Pancreas (tissue), 10 donors: ENCODE measurements around the gene IFNL2. TPM values are rescaled to one million over a fixed set of nuclear protein-coding genes. Genes with fewer than 3 reads are reported as not detected.
"Not testable (repeated sequence)": the region's sequence is repeated elsewhere in the genome, so short reads cannot be mapped to it uniquely, and the experiment has no call there.

Experiments used
- ATAC-seq, 4 donors: fragments of 200-7000 bp; cut with Tn5 transposase; one replicate each; pipeline versions ENCODE4 v1.8.0 to v1.9.1; 2020; ENCODE audit warnings: mild to moderate bottlenecking in 4 of 4, moderate library complexity in 4 of 4
- DNase-seq, 6 donors: peaks; one replicate each; pipeline ENCODE4 v3.0.0-alpha.2; 2020
- FAIRE-seq: peaks from 2 replicates; lab custom pipeline; 2012; peaks lifted over from hg19 to GRCh38; lab: Jason Lieb, UNC
- H3K27ac ChIP-seq, 4 donors: fragments of 200-600 bp; sonication (generic); 1 replicate in 3 of 4; 2 replicates in 1 of 4; pipeline versions ENCODE4 v1.5.0 to v1.8.0; 2020
- H3K27me3 ChIP-seq, 4 donors: fragments of 200-600 bp; one replicate each; pipeline ENCODE4 v1.8.0; 2021
- H3K36me3 ChIP-seq, 3 donors: fragments of 200-600 bp; sonication (generic) in 1 of 3; one replicate each; pipeline versions ENCODE4 v1.5.0 to v1.8.0; 2020 to 2021
- H3K4me1 ChIP-seq, 3 donors: fragments of 200-600 bp; one replicate each; pipeline ENCODE4 v1.8.0; 2021
- H3K4me3 ChIP-seq, 4 donors: fragments of 200-600 bp; sonication (generic) in 2 of 4; one replicate each; pipeline versions ENCODE4 v1.5.0 to v1.8.0; 2020 to 2021
- H3K9me3 ChIP-seq, 4 donors: fragments of 200-600 bp; one replicate each; pipeline ENCODE4 v1.8.0; 2021
- WGBS, 2 donors: extraction: QIAGEN DNeasy Blood & Tissue Kit; methylation state at CpG; one replicate each; pipeline ENCODE4 v1.1.7; 2013; 5-methylcytosine and 5-hydroxymethylcytosine counted together
- intact Hi-C, 3 donors: fragments of 100-400 bp; cut with DNase I; formaldehyde crosslinking; loops; one replicate each; pipeline versions ENCODE4 v1.11.1 to v1.14.2; 2022
- polyA plus RNA-seq, 2 donors: library from polyadenylated mRNA; stranded (reverse); fragments of 200-250 nt; gene quantifications; one replicate each; pipeline ENCODE4 v1.2.3, GENCODE V29; 2013
- total RNA-seq, 6 donors: library from RNA; stranded (reverse); fragmentation: NEBNext Ultra II Directional in 4 of 6; extraction: Animal tissue kit (Norgen Biotek cat#: 25700) in 4 of 6; gene quantifications; one replicate each; pipeline versions ENCODE4 v1.2.1 to v1.2.4, GENCODE V29; 2021 to 2023
- TF ChIP-seq, protein P1 (sequence below), 4 donors: fragments of 200-600 bp; sonication (generic) in 3 of 4; IDR thresholded peaks; one replicate each; pipeline versions ENCODE4 v1.5.0 to v1.8.0; 2021; ENCODE audit warnings: antibody characterized with exemption in 4 of 4
- donor health status: healthy with polysubstance abuse.
- donor health status: DM: no; HTN: no; CAD: no; lungs with moderate emphysema.
- donor health status: DM: no; HTN: no; CAD: no.
- donor health status: control.
- donor health status: control.
- donor health status: Bipolar disorder and iron deficiency.
- donor health status: DM: yes; HTN: yes; CAD: no.
- donor health status: DM: no; HTN: no; CAD: no.
- donor health status: DM: no; HTN: no; CAD: no.
- donor health status: DM: yes; HTN: yes; CAD: no.

IFNL2 gene
- total RNA-seq: not detected
- not detected for polyA plus RNA-seq

DNA sequence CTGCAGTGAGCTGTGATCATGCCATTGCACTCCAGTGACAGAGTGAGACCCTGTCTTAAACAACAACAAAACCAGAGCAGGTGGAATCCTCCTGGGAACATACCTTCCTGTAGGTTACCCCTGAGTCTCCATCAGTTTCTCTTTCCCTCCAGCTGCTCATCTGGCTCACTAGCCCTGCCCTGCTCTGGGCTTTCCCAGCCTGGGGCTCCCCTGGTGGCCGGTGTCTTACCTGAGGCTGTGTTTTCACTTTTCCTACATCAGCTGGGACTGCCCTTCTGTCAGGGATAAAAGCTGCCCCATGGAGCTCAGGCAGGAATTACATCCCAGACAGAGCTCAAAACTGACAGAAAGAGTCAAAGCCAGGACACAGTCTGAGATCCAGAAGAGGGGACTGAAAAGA, at the start of gene IFNL2:
Gene IFNL2, plus strand, starts transcription at position 312 of the 400 bp plus-strand sequence. CDS start 173 bp downstream, outside the sequence.
- H3K4me1 ChIP-seq, H3K27me3 ChIP-seq, H3K9me3 ChIP-seq, H3K27ac ChIP-seq, DNase-seq, H3K4me3 ChIP-seq, FAIRE-seq, intact Hi-C loops, H3K36me3 ChIP-seq: not testable (repeated sequence)
- peak; percentile 76 to 86 (median 80) for ATAC-seq
- WGBS, 2 donors: no CpG with 5 or more reads among the region's 1 CpG

DNA sequence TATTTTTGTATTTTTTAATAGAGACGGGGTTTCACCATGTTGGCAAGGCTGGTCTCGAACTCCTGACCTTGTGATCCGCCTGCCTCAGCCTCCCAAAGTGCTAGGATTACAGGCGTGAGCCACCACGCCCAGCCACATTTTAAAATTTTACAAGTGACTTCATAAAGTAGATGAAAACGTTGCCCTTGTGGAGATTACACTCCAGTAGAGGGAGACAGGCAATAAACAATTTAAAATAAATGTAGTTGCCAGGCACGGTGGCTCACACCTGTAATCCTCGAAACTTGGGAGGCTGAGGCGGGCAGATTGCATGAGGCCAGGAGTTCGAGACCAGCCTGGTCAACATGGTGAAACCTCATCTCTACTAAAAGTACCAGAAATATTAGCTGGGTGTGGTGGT, 49.1 kb upstream of the IFNL2 start:
- not testable (repeated sequence) for H3K9me3 ChIP-seq, H3K27ac ChIP-seq, H3K4me1 ChIP-seq, H3K4me3 ChIP-seq, FAIRE-seq, H3K27me3 ChIP-seq, ATAC-seq, DNase-seq, H3K36me3 ChIP-seq
- intact Hi-C loops: loop anchor here in 1 of 3 donors (10.0 kb wide), 1 partner anchor 106 kb away; the partner anchor contains the start of gene LRFN1
- 74 to 82% methylated on average over 10 of the region's 10 CpGs for WGBS, 2 donors

DNA sequence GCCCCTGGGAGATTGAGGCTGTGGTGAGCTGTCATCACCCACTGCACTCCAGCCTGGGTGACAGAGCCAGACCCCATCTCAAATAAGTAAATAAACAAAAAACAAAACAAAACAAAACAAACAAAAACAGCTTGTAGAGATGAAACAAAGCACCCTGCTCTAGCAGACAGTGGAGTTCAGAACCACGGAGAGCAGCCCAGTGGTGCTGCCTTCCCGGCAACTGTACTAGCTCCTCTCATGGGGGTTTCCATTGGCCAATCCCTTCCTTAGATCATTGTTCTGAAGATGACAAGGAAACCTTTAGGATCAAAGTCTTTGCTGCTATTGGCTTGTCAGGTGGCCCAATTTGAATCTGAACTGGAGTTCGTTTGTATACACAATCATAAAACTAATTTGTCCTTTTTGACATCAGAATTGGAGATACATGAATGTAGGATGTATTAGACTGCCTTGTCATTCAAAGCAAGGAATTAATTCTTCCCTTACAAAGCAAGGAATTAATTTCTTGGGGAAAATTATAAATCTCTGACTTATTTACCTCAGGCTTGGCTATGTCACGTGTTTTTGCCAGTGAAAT, 44.4 kb upstream of the IFNL2 start:
- no peaks in the 10 kb centered on the region for H3K9me3 ChIP-seq
- H3K4me3 ChIP-seq: no peak overlapping the region
- no peak for FAIRE-seq
- DNase-seq: no peak
- intact Hi-C loops: no loop called here
- WGBS, 2 donors: 58 to 60% methylated on average over 4 of the region's 4 CpGs
- no peak overlapping the region for H3K27ac ChIP-seq
- H3K36me3 ChIP-seq: no peaks in the 10 kb centered on the region
- ATAC-seq: peak in 1 of 4 donors; percentile 36
- no peaks in the 10 kb centered on the region for H3K27me3 ChIP-seq
- TF ChIP-seq, protein P1, sequence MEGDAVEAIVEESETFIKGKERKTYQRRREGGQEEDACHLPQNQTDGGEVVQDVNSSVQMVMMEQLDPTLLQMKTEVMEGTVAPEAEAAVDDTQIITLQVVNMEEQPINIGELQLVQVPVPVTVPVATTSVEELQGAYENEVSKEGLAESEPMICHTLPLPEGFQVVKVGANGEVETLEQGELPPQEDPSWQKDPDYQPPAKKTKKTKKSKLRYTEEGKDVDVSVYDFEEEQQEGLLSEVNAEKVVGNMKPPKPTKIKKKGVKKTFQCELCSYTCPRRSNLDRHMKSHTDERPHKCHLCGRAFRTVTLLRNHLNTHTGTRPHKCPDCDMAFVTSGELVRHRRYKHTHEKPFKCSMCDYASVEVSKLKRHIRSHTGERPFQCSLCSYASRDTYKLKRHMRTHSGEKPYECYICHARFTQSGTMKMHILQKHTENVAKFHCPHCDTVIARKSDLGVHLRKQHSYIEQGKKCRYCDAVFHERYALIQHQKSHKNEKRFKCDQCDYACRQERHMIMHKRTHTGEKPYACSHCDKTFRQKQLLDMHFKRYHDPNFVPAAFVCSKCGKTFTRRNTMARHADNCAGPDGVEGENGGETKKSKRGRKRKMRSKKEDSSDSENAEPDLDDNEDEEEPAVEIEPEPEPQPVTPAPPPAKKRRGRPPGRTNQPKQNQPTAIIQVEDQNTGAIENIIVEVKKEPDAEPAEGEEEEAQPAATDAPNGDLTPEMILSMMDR (IDR thresholded peaks at IDR 0.05): no peak
- H3K4me1 ChIP-seq: no peaks in the 10 kb centered on the region

DNA sequence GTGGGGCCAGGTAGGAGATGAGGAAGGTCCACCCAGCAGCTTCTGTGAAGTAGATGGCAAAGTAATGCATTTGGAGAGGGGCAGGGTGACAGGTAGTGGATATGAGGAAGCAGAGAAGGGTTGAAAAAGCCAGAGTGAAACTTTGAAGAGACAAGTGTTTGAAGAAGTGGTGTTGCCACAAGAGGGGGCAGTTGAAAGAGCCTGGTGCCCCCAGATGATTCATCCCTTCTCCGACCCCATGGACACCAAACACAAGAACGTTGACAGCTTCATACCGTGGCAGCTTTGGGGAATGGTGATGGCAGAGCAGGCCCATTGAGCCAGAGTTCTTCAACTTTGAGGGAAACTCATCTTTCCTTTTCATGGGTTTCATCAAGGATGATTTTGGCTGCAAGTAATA, 43.3 kb upstream of the IFNL2 start:
- DNase-seq (no peak), ATAC-seq (no peak), FAIRE-seq (no peak)
- Histone ChIP-seq H3K4me3 (no peak overlapping the region), H3K27me3 (no peaks in the 10 kb centered on the region), H3K4me1 (no peaks in the 10 kb centered on the region), H3K36me3 (no peaks in the 10 kb centered on the region), H3K9me3 (no peaks in the 10 kb centered on the region), H3K27ac (no peak overlapping the region)
- TF ChIP-seq, protein P1 (IDR thresholded peaks at IDR 0.05): no peak
- intact Hi-C loops: no loop called here
- 69 to 76% methylated on average over 3 of the region's 3 CpGs for WGBS, 2 donors

DNA sequence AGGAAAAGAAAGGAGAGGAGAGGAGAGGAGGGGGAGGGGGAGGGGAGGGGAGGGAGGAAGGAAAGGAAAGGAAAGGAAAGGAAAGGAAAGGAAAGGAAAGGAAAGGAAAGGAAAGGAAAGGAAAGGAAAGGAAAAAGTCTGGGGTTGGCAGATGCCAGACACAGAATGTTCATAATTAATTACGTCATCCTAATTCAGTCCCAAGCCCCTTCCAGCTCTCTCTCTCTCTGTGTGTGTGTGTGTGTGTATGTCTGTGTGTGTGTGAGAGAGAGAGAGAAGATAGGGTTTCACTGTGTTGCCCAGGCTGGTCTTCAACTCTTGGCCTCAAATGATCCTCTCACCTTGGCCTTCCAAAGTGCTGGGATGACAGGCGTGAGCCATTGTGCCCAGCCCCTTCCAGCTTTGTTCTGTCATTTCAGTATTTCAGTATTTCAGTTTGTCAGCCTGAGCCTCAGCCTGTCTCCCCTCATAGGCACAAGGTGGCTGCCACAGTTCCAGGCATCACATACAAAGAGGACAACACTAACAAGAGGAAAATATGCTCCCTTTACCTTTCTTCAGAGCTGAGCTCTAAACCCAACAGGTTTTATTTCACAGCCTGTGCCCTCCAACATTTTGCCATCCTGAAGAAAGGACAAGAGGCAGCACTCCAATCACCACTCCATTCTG, 38.0 kb upstream of the IFNL2 start:
- Histone ChIP-seq H3K36me3 (no peaks in the 10 kb centered on the region), H3K4me1 (no peaks in the 10 kb centered on the region), H3K27ac (no peak overlapping the region), H3K4me3 (no peak overlapping the region), H3K27me3 (no peaks in the 10 kb centered on the region), H3K9me3 (no peaks in the 10 kb centered on the region)
- 78 to 80% methylated on average over 2 of the region's 2 CpGs for WGBS, 2 donors
- FAIRE-seq (no peak), ATAC-seq (no peak), DNase-seq (no peak)
- TF ChIP-seq, protein P1 (IDR thresholded peaks at IDR 0.05): no peak
- intact Hi-C loops: no loop called here

DNA sequence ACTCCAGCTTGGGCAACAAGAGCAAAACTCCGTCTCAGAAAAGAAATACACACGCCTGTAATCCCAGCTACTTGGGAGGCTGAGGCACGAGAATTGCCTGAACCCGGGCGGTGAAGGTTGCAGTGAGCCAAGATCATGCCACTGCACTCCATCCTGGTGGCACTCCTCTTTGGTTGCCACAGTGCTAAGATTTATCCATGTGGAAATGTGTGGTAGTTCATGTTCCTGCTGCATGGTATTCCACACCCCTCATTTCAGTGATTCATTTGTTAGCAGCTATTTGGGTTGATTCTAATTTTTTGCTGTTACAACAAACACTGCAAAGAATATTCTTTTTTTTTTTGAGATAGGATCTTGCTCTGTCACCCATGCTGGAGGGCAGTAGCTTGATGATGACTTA, 35.5 kb upstream of the IFNL2 start:
- DNase-seq: no peak
- TF ChIP-seq, protein P1 (IDR thresholded peaks at IDR 0.05): no peak
- WGBS, 2 donors: 89 to 98% methylated on average over 5 of the region's 5 CpGs
- Histone ChIP-seq H3K27me3 (no peaks in the 10 kb centered on the region), H3K4me1 (no peaks in the 10 kb centered on the region), H3K36me3 (no peaks in the 10 kb centered on the region), H3K27ac (no peak overlapping the region), H3K9me3 (no peaks in the 10 kb centered on the region), H3K4me3 (no peak overlapping the region)
- no peak for ATAC-seq
- intact Hi-C loops: no loop called here
- FAIRE-seq: no peak
